Stimulated activated CD8-positive, alpha-beta memory T cell treated with anti-CD3 and anti-CD28 coated beads, Interleukin-7, amount 100 ng/mL, for 24 hours (primary cell): ENCODE results near the gene CRYGS.
"Not testable (repeated sequence)": the region's sequence is repeated elsewhere in the genome, so short reads cannot be mapped to it uniquely, and the experiment has no call there.

Experiments
- DNase-seq: peaks from one replicate; pipeline ENCODE4 v3.0.0-alpha.2; 2020; ENCODE audit warnings: low read depth

Gene CRYGS

DNA sequence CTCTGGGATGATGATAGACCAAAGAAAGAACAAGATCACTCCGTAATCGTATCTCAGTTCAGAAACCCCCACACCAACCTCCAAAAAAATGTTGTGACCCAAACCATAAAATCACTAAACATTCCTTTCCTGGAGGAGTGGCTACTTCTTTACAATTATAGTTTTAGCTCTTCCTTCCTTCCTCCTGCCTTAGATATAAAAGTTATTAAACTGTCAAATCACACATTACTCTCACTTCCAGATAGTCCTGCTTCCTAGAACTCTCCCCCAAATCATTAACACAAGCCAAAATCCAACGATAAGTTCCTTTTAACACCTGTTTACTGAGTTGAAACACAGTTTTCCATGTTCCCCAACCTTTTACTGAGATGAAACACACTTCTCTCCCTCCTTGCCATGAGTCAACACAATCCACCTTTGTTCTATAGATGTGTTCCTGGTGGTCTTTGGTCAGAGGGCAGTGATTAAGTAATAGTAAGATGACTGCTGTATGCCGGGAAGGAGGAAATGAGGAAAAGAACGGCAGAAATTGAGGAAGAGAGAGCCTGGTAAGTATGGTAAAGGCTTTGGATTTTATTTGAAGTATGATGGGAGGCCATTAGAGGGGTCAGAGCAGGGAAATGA lies 8.3 kb upstream of the CRYGS start:
- DNase-seq: no peak

DNA sequence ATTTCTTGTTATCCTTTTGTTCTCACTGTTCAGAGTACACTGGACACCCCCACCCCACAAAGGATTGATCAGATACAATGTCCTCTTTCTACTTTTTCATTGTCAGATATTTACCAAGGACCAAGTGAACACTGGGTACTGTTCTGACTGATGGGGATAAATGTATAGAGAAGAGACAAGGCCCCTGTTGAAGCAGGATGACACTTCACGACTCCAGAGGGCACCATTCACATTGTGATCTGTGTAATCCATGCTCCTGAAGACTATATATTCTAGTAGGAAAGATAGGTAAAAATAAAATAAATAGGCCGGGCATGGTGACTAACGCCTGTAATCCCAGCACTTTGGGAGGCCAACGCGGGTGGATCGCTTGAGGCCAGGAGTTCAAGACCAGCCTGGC lies 7.2 kb upstream of the CRYGS start:
- DNase-seq: no peak

DNA sequence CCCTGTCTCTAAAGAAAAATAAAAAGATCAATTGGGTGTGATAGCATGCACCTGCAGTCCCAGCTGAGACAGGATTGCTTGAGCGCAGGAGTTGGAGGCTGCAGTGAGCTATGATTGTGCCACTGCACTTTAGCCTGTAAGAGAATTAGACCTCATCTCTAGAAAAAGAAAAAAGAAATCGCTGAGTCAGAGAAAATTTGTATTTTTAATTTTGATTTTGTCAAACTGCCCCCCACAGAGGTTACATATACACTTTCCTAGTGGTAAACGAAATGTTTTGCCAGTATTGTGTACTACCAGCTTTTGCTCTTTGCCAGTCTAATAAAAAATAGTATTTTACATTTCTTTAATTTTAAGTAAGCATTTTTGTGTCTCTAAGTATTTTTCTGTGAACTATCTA lies 5.3 kb upstream of the CRYGS start:
- DNase-seq: no peak

GRCh38 chr3:186540835-186541226 lies 3.3 kb downstream of the CRYGS start:
- no peak for DNase-seq

DNA sequence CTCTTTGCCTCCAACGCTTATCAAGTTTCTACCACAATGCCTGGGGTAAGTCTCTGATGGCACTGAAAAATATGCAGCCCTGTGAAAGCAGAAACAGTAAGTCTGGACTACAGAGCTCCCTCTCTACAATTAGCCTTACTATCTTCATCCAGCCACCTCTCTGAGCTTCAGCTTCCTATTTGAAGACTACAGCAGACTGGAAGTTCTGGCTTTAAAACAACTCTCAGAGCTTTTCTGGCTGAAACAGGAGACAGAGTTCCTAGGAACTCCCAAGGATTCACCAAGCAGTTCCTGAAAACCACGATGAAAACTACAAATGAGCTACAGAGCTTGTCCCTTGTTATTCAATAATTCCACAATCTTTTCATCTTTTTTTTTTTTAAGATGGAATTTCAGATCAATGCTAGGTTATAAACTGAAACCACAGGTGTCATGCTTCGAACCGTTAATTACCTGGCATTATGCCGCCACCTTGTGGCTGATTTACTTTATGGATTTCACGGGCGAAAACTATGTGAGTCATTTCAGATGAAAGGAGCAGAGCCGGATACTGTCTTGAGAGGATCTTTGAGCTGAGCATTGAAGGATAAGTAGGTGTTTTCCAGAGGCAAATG lies 3.9 kb downstream of the CRYGS start:
- peak; percentile 63 for DNase-seq

GRCh38 chr3:186538779-186539178 lies 5.4 kb downstream of the CRYGS start:
- DNase-seq: no peak

DNA sequence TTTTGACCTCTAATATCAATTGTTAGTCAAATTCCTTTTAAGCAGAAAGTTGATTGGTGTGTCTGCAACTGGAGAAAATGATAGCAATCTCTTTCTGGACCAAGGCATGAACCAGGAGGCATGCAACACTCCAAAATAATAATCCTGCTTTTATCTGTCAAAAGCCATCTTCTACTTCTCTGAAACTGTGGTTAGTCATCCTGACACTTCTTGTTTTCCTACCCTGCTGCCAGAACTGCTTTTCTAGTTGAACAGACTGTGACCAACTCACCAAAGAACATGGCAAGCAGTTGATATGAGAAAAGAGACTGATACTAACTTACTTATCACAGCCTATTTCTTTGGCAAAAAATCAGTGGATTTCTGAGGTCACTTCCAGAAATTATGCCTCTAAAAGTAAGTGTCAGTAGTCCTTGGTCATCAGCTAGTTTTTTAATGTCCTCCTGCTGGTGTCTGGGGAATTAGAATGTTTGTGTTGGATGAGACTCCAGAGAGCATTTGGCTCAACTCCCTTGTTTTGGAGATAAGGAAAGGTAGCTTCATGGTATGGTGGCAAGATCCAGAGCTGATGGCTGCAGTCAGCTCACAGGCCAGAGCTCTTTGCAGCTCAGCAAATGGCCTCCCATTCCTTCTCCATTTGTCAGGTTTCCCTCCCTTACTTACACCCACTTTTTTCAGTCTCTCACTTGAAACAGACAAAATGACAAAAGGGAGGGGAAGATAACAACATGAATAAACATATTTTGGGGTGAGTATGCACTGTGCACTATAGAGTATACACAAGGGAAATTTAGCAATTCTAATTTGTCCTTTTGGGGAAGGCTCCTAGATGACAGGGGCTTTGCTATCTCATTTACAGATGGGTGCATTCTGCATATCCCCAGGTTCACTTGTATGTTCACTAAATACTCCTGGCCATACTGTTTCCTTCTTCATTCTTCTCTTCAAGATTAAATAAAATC lies 7.0 kb downstream of the CRYGS start:
- DNase-seq: no peak

- DNase-seq: no peak
These were observed 10.0 kb downstream of the CRYGS start for GRCh38 chr3:186534113-186534669.

DNA sequence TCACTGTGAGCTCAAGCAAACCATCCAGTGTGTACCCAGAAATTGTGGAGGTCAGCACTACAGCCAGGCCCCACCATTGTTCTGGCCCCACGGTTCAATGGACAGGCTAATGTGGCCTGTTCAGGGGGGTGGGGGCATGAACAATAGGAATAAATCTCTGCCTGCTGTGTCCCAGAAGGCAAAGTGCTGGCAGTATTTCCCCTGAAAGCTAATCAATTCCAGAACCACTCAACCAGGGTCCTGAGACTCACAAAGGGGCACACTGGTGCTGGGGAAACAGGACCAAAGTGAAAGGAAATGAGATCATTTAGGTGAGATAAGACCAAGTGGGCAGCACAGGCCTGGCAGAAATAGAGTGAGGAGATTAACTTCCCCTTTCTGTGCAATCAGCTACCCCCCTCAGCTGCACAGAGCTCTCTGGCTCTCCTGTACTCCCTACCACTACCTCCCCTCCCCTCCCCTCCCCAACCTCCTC lies 11.5 kb downstream of the CRYGS start:
- DNase-seq: no peak

DNA sequence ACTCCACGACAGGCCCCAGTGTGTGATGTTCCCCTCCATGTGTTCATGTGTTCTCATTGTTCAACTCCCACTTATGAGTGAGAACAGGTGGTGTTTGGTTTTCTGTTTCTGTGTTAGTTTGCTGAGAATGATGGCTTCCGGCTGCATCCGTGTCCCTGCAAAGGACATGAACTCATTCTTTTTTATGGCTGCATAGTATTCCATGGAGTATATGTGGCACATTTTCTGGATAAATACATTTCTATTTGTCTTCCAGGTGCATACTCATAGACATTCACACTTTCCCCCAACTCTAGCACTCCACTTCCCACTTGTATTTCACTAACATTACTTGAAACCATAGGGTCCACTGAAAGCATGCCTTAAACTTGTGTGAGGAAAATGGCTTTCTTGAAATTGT lies 12.5 kb downstream of the CRYGS start:
- not testable (repeated sequence) for DNase-seq

DNA sequence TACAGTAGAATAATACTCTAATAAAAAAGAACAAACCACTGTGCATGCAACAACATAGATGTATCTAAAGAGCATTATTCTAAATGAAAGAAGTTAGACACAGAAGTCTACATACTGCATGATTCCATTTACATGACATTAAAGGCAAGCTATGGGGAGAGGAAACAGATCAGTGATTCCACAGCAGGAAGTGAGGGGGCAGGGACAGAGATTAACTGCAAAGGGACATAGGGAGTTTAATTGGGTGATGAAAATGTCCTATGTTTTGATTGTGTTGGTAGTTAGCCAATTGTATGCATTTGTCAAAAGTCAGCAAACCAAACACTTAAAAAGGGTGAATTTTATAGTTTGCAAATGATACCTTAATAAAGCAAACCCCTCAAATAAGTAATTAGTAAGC lies 13.8 kb downstream of the CRYGS start:
- no peak for DNase-seq

- DNase-seq: no peak
These were observed 14.8 kb downstream of the CRYGS start for GRCh38 chr3:186529201-186529999.

GRCh38 chr3:186526256-186526606 lies 17.9 kb downstream of the CRYGS start:
- no peak for DNase-seq

GRCh38 chr3:186525369-186526255 lies 18.6 kb downstream of the CRYGS start:
- no peak for DNase-seq

GRCh38 chr3:186524616-186525015 lies 19.6 kb downstream of the CRYGS start:
- DNase-seq: no peak

- DNase-seq: no peak
These were observed 20.7 kb downstream of the CRYGS start for GRCh38 chr3:186523434-186523833.

- DNase-seq: no peak
These were observed 21.2 kb downstream of the CRYGS start for GRCh38 chr3:186523022-186523421.

- no peak for DNase-seq
These were observed 23.0 kb downstream of the CRYGS start for GRCh38 chr3:186520957-186521842.

GRCh38 chr3:186520431-186520830 lies 23.7 kb downstream of the CRYGS start:
- DNase-seq: no peak
